Vagina (tissue), 2 donors: ENCODE results near the gene COL9A3. TPM values are rescaled to one million over a fixed set of nuclear protein-coding genes. Genes with fewer than 3 reads are reported as not detected.

Source experiments
- DNase-seq, 2 donors: peaks; one replicate each; pipeline ENCODE4 v3.0.0-alpha.2; 2017; ENCODE audit errors: extremely low spot score in 2 of 2
- H3K27ac ChIP-seq: fragments of 200-600 bp; sonication (generic); one replicate; pipeline ENCODE4 v1.5.1; 2019
- H3K27me3 ChIP-seq: fragments of 200-600 bp; sonication (generic); one replicate; pipeline ENCODE4 v1.5.1; 2019
- H3K36me3 ChIP-seq, 2 donors: fragments of 200-600 bp; sonication (generic); one replicate each; pipeline ENCODE4 v1.5.1; 2017 to 2019
- H3K4me1 ChIP-seq: fragments of 200-600 bp; sonication (generic); one replicate; pipeline ENCODE4 v1.5.1; 2019
- H3K4me3 ChIP-seq, 2 donors: fragments of 200-600 bp; sonication (generic); 1 replicate in 1 of 2; 2 replicates in 1 of 2; pipeline ENCODE4 v1.5.1; 2016 to 2019
- H3K9me3 ChIP-seq: fragments of 200-600 bp; sonication (generic); one replicate; pipeline ENCODE4 v1.5.1; 2019
- POLR2A ChIP-seq, 2 donors: fragments of 450-650 bp; IDR thresholded peaks; one replicate each; pipeline ENCODE4 v1.6.1; 2017; ENCODE audit warnings: antibody characterized with exemption in 2 of 2, mild to moderate bottlenecking in 2 of 2, moderate library complexity in 2 of 2
- POLR2AphosphoS5 ChIP-seq, 2 donors: sonication (generic); formaldehyde crosslinking; IDR thresholded peaks; one replicate each; pipeline ENCODE4 v1.9.0; 2017; ENCODE audit warnings: antibody characterized with exemption in 2 of 2, mild to moderate bottlenecking in 2 of 2, low read depth in 1 of 2; ENCODE audit not compliant: insufficient read depth in 1 of 2
- intact Hi-C: fragments of 100-400 bp; cut with DNase I; formaldehyde crosslinking; loops from one replicate; pipeline ENCODE4 v1.15.1; 2023
- total RNA-seq: library from RNA; depleted of rRNA; stranded (reverse); fragments of >200 nt; gene quantifications from one replicate; pipeline ENCODE4 v1.2.3, GENCODE V29; 2016
- TF ChIP-seq, protein P1 (sequence below), 3 experiments: fragments of 450-650 bp in 2 of 3; fragments of 200-600 bp in 1 of 3; sonication (generic) in 1 of 3; IDR thresholded peaks; one replicate each; pipeline ENCODE4 v1.5.1; 2017 to 2019; ENCODE audit warnings: antibody characterized with exemption in 3 of 3, mild to moderate bottlenecking in 2 of 3, moderate library complexity in 2 of 3

The COL9A3 gene
- total RNA-seq, 1 donor from 2014 or later = 1.2 TPM

DNA sequence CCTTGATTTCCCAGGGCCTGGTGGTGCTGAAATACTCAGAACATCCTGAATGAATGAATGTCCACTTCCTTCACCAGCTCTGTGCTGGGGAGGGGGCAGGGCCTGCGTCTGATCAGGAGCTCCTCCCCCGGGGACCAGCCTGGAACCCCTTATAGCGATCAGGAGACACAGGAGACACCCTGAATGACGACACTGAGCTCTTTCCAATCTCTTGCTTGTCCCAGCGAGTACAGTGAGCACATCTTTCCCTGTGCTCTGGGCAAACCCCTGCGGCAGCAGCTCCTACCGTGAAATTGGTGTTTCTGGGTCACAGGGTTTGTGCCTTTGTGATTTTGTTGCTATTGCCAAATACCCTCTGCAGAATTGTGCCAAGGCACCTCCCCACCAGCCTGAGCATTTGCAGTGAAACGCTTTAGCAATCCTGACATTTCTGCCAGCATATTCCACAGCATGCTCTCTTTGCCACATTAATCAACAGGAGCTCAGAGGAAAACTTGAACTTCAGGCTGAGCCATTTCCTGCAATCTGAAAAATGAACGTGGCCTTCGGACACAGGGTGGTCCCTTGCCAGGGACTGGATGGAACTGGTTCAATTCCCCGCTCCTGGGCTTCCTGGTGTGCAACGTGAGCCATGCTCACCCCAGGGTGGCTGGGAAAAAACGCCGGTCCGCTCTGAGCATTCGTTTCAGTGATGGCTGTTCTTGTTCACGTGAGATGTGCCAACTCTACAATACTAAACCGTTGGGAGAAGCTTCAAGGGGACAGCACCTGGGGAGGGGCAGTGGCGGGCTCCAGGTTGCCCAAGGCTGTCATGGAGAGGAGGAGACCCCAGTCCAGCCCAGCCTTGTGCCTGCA, 43.6 kb upstream of the COL9A3 start:
- H3K4me3 ChIP-seq = no peak overlapping the region
- DNase-seq = no peak
- peaks cover 4% of the 10 kb centered on the region for H3K4me1 ChIP-seq
- intact Hi-C loops = no loop called here
- no peaks in the 10 kb centered on the region for H3K9me3 ChIP-seq
- no peak overlapping the region for H3K27ac ChIP-seq
- H3K27me3 ChIP-seq = no peaks in the 10 kb centered on the region
- no peak for TF ChIP-seq POLR2A (IDR thresholded peaks at IDR 0.05)
- TF ChIP-seq, protein P1, sequence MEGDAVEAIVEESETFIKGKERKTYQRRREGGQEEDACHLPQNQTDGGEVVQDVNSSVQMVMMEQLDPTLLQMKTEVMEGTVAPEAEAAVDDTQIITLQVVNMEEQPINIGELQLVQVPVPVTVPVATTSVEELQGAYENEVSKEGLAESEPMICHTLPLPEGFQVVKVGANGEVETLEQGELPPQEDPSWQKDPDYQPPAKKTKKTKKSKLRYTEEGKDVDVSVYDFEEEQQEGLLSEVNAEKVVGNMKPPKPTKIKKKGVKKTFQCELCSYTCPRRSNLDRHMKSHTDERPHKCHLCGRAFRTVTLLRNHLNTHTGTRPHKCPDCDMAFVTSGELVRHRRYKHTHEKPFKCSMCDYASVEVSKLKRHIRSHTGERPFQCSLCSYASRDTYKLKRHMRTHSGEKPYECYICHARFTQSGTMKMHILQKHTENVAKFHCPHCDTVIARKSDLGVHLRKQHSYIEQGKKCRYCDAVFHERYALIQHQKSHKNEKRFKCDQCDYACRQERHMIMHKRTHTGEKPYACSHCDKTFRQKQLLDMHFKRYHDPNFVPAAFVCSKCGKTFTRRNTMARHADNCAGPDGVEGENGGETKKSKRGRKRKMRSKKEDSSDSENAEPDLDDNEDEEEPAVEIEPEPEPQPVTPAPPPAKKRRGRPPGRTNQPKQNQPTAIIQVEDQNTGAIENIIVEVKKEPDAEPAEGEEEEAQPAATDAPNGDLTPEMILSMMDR (IDR thresholded peaks at IDR 0.05) = no peak
- no peak for TF ChIP-seq POLR2AphosphoS5 (IDR thresholded peaks at IDR 0.05; ENCODE audit: insufficient read depth in 1 of 2, low read depth in 1 of 2)
- no peaks in the 10 kb centered on the region for H3K36me3 ChIP-seq

DNA sequence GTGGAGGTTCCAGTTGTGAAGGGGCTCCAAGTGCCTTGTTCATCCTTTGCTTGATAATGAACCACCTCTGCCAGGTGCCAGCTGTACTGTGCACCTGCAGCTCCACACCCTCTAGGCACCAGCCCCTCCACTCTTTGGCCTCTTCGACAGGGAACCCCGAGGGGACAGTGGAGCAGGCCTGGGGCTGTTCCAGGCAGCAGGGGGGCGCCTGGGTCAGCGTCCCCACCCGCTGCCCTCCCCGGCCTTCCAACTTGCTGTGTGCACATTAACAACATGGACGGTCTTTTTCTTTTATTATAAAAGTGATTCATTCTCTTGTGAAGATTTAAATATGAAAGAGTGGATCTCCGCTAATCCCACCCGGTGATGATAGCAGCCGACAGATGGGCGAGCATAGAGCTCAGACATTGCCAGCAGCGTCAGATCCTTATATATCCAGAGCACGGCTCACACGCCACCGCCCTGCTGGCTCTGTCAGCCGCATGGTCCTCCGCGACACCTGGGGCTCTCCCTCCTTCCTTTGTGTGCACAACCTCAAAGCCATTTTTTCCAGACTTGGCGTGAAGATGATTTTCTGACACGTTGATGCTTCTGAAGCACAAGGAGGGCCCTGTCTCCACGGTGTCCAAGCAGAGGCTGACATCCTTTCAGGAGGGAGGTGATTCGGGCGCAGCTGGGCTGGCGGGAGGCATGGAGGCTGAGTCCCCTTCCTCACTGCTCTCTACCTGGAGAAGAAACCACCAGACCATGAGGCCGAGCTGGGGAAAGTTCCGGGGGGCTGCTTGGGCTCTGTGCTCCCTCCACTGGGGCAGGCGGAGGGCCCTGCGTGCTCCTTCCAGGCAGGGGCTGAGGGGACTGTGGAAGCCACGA, 42.8 kb upstream of the COL9A3 start:
- intact Hi-C loops = no loop called here
- TF ChIP-seq, protein P1 (IDR thresholded peaks at IDR 0.05) = no peak
- no peak for TF ChIP-seq POLR2AphosphoS5 (IDR thresholded peaks at IDR 0.05; ENCODE audit: insufficient read depth in 1 of 2, low read depth in 1 of 2)
- no peak for TF ChIP-seq POLR2A (IDR thresholded peaks at IDR 0.05)
- no peaks in the 10 kb centered on the region for H3K9me3 ChIP-seq
- no peaks in the 10 kb centered on the region for H3K27me3 ChIP-seq
- H3K4me3 ChIP-seq = no peak overlapping the region
- H3K27ac ChIP-seq = no peak overlapping the region
- H3K4me1 ChIP-seq = no peaks in the 10 kb centered on the region
- no peaks in the 10 kb centered on the region for H3K36me3 ChIP-seq
- no peak for DNase-seq

DNA sequence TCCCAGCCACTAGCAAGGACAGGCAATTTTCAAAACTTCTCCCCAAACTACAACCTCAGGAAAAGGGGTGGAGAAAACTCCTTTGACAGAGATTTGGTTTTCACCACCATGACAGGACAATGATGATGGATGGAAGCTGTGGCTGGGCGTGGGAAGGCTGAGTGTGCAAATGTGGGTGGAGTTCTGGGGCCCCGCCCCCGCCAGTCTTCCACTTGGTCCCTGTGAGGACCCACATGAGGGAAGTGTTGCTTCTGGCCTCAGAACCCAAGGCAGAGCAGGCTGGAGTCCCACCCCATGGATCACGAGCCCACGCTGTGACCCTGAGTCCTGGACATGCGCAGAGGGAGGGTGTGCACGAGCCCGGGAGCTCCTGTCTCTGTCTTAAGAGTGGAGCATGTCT, 42.1 kb upstream of the COL9A3 start:
- Histone ChIP-seq H3K27me3 (no peaks in the 10 kb centered on the region), H3K4me3 (no peak overlapping the region), H3K9me3 (no peaks in the 10 kb centered on the region), H3K36me3 (no peaks in the 10 kb centered on the region), H3K4me1 (no peaks in the 10 kb centered on the region), H3K27ac (no peak overlapping the region)
- intact Hi-C loops = no loop called here
- DNase-seq = no peak
- TF ChIP-seq POLR2AphosphoS5 (IDR thresholded peaks at IDR 0.05; ENCODE audit: insufficient read depth in 1 of 2, low read depth in 1 of 2) (no peak), POLR2A (IDR thresholded peaks at IDR 0.05) (no peak)
- TF ChIP-seq, protein P1 (IDR thresholded peaks at IDR 0.05) = no peak

DNA sequence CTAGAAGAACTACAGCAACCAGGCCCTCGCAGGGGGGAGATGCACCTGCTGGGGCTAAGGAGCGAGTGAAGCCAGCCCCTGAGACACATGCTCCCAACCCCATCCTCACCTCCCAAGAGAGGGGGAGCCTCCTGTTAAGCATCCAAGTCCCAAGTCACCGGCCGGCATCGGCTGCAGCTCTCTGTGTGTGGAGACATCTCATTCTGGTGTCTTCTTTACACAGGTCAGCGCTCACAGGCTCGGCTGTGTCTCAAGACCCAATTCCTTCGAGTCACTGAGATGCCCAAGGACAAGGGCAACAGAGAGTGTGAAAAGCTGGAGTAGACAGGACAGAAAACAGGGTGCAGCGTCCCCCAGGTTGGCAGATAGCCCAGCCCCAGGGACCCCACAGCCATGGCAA, 41.6 kb upstream of the COL9A3 start:
- Histone ChIP-seq H3K27me3 (no peaks in the 10 kb centered on the region), H3K36me3 (no peaks in the 10 kb centered on the region)
- intact Hi-C loops = no loop called here

More for the DNA sequence above, 41.6 kb upstream of the COL9A3 start:
- Histone ChIP-seq H3K27ac (no peak overlapping the region), H3K9me3 (no peaks in the 10 kb centered on the region), H3K4me3 (no peak overlapping the region), H3K4me1 (no peaks in the 10 kb centered on the region)
- no peak for DNase-seq
- TF ChIP-seq POLR2A (IDR thresholded peaks at IDR 0.05) (no peak), POLR2AphosphoS5 (IDR thresholded peaks at IDR 0.05; ENCODE audit: insufficient read depth in 1 of 2, low read depth in 1 of 2) (no peak)
- TF ChIP-seq, protein P1 (IDR thresholded peaks at IDR 0.05) = no peak
